T follicular helper cell (primary cell): ENCODE data around the gene KCNT2.

ENCODE experiments used
- DNase-seq: peaks from one replicate; pipeline ENCODE4 v3.0.0-alpha.2; 2020; ENCODE audit warnings: low read depth

Gene KCNT2

DNA sequence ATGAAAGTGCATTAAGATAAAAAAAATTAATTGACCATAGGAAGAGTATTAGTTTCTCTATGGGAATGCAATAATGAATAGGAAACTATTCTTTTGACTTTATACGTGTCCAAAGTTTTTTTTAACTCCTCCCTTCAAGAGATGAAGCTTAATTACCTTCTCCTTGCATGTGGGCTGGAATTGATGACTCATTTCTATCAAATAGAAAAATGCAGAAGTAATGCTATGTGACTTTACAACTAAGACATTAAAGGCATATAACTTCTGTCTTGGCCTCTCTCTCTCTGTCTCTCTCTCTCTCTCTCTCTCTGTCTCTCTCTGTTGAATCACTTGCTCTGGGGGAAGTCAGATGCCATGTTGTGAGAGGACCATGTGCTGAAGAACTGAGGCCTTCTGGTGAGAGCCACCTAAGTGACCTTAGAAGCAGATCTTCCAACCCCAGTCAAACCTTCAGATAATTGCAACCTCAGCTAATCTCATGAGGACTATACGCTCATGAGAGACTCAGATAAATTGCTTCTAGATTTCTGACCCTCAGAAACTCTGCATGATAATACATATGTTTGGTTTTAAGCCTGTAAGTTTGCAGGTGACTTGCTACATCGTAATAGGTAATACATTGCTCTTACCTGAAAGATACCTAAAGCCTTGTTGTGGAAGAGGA, 414.2 kb downstream of the KCNT2 start:
- no peak for DNase-seq

- DNase-seq, result no peak
These were observed 424.3 kb downstream of the KCNT2 start for GRCh38 chr1:196183941-196184340.

DNA sequence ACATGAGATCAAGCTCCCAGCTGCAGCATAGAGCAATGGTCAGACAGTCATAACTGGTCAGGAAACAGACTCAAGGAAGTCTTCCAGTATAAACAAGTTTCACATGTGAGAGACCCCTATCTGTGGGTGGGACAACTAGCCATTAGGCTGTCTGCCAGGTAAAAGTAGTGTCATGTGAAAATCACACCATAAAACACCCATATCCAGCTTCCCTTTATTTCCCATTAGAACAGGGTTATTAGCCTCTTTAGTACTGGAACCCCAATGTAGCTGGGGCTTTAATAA, 426.7 kb downstream of the KCNT2 start:
- DNase-seq, result no peak

GRCh38 chr1:196180847-196181593, 427.2 kb downstream of the KCNT2 start:
- no peak for DNase-seq

DNA sequence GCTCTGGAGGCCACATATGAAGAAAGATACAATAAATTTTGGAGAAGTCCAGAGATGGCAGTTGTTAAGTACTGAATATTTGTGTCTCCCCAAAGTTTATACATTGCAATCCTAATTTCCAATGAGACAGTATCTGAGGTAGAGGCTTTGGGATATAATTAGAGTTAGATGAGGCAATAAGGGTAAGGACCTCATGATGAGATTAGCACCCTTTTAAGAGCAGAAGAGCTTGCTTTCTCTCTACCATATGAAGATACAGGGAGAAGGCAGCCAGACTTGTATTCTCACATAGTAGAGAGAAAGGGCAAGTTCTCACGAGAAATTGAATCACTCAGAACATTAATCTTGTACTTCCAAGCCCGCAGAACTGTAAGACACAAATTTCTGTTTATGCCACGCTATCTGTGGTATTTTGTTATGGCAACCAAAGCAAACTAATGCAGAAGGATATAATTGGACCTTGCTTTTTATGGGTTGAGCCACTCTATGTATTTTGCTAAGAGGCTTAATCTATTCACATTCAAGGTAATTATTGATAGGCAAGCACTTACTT, 430.1 kb downstream of the KCNT2 start:
- no peak for DNase-seq
